ENCODE measurements around the gene ANKRD50.

ANKRD50 gene, protein sequence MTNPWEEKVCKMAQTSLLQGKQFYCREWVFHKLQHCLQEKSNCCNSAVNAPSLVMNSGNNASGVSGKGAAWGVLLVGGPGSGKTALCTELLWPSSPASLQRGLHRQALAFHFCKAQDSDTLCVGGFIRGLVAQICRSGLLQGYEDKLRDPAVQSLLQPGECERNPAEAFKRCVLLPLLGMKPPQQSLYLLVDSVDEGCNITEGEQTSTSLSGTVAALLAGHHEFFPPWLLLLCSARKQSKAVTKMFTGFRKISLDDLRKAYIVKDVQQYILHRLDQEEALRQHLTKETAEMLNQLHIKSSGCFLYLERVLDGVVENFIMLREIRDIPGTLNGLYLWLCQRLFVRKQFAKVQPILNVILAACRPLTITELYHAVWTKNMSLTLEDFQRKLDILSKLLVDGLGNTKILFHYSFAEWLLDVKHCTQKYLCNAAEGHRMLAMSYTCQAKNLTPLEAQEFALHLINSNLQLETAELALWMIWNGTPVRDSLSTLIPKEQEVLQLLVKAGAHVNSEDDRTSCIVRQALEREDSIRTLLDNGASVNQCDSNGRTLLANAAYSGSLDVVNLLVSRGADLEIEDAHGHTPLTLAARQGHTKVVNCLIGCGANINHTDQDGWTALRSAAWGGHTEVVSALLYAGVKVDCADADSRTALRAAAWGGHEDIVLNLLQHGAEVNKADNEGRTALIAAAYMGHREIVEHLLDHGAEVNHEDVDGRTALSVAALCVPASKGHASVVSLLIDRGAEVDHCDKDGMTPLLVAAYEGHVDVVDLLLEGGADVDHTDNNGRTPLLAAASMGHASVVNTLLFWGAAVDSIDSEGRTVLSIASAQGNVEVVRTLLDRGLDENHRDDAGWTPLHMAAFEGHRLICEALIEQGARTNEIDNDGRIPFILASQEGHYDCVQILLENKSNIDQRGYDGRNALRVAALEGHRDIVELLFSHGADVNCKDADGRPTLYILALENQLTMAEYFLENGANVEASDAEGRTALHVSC (N-terminal part only)

DNA sequence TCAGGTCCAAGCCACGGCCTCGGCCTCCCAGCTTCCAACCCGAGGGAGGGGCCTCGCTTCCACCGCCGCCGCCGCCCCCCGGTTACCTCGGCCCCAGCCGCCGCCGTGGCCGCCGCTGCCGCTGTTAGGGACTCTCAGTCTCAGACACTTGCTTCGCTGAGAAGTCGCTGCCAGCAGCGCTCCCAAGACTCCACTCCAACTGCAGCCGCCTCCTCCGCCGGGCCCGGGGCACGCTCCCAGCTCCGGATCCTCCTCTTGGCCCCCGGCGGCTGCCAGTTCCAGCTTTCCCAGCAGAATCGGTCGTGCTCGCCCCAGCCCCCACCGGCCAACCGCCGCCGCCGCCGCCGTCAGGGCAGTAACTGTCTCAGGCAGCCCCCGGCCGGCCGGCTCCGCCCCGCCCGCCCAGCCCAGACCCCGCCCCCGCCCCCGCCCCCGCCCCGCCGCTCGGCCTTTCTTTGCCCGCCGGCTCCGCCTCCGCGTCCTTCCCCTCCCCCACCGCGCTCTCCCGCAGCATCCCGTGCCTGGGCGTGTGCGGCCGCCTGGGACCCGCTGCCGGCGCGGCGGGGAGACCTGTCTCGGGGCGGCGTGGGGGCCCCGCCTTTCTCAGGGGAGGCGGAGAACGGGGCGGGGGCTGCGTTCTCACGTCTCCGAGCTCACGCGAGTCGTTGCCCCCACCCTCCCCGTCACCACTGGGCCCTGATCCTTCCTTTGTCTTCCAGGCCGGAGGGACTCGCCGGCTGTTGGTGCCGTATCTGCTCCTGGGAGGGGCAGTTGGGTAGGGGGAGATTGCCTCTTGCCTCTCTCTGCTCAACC is at the start of gene ANKRD50:
Gene ANKRD50 (minus strand): TSS at position 361 of the 813 bp plus-strand sequence. CDS start 2,221 bp downstream, outside the sequence.
- peak; percentile 63 to 67 for ATAC-seq

DNA sequence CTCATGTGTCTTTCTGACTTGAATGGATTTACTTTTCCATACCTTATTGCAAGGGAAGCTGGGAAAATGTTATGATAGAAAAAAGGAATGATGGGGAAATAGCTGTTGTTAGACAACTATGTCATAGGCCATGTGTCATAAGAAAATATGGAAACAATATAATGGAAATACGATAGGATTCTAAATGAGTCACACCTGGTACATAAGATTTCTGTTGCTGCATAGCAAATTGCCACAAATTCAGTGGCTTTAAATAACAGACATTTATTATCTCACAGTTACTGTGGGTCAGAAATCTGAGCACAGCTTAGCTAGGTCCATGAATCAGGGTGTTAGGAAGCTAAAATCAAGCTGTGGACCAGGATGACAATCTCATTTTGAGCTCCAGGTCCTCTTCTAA is 44.6 kb upstream of the ANKRD50 start:
- no peak for ATAC-seq

GRCh38 chr4:124754681-124755080 is 42.1 kb upstream of the ANKRD50 start:
- no peak for ATAC-seq

DNA sequence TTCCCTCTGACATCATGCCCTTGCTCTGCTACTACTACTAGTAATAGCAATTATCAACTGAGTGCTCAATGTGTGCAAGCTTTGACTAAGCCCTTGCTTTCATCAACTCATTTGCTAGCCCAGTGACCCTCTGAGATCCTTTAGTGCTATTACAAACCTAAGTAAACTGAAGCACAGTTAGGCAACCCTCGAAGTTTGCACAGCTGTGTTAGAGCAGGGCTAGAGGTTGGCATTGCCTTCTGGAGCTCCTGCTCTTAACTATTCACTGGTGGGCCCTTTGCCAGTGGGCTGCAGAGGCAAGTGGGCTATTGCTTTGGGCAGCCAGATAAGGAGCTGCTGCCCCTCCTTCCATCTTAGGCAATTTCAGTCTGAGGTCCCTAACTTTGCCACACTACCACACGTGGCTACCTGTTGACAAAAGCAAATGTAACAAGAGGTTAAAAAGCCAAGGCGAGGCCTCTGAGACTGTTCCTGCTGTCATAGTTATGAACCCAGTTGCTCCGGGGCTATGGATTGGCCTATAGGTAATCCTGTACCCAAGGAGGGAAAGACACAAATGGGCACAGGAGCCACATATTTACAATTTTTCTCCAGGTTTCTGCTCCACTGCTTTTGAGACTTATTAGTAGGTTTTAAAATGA is 41.5 kb upstream of the ANKRD50 start:
- ATAC-seq = no peak

DNA sequence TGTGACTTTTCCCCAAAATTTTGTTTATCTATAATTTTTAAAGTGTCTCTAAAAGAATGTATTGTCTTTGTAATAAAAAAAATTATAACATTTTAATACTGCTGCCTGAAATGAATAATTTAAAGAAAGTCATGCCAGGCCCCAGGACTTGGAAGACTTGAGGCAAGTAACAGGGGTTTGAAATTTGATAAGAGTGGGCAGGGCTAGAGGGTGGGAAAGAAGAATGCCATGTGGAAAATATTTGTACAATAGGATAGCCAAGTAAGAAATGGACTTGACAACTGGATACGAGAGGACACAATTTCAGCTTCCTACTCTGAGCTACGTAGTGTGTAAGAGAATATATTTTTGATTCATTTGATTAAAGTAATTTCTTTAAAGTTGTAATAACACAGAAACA is 36.9 kb upstream of the ANKRD50 start:
- no peak for ATAC-seq

DNA sequence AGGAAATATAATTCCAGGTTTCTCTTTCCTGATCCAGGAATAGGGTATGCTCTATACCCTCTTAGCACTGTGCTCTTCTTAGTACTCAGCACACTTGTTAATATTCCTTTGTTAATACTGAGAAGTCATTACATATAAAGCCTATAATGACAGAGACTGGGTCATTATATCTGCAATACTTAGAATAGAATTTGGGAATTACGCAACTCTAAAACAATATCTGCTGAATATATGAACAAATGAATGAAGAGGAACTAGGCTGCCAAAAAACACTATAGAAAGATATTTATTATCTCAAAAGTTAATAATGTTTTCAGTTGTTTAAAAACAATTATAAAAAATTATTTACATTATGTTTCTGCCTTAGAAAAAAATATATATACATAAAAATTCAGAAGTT is 36.4 kb upstream of the ANKRD50 start:
- ATAC-seq = no peak

DNA sequence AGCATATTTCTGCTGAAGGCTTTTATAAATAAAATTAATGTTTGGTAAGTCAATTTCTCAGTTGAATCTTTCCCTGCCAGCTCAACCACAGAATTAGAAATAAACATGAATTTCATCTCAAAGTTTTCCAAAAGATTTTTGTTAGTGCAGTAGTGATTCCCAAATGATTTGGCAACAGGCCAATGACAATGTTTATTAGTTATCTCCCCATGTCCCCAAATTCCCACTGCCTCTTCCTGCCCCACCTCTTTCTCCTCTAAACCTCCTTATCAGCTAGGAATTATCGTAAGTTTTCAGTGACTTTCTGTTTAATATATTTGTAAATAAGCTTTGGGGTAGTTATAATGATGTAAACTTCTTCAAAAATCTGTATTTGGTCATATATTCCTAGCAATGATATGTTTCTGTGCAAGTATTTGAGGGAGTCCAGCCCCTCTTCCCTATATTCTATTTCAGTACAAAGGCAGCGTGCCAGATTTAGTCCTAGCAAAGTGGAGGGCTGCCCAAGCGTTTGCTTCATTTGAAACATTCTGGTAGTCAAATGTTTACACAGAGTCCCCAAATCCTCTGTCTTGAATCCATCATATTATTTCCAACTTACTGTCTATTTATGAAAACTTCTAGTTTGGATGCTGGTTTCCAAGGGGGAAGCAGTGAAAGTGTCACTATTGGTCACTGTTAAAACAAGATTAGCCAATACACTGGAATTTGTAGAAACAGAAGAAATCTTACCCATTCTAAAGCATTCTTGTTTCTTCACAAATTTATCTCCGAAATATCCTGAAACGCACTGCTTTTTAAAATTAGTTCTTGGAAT is 33.7 kb upstream of the ANKRD50 start:
- ATAC-seq = no peak

- ATAC-seq = no peak
These were observed 31.2 kb upstream of the ANKRD50 start for GRCh38 chr4:124743711-124744110.

DNA sequence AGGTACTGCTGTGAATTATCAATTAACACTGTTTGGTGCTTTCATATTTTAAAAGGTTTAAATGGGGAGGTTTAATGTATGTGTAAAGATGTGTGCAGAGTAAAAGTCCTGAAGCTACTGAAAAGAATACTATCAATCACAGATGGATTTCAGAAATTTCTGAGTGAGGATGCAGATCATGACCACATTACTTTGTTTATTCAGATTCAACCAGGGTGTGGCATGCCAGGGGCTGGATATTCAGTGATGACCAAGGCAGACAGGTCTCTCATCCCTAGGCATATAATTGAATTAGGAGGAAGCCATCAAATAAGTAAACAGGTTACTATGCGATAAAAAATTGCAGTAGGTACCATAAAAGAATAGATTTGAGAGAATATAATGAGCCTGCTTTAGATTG is 28.0 kb upstream of the ANKRD50 start:
- no peak for ATAC-seq

DNA sequence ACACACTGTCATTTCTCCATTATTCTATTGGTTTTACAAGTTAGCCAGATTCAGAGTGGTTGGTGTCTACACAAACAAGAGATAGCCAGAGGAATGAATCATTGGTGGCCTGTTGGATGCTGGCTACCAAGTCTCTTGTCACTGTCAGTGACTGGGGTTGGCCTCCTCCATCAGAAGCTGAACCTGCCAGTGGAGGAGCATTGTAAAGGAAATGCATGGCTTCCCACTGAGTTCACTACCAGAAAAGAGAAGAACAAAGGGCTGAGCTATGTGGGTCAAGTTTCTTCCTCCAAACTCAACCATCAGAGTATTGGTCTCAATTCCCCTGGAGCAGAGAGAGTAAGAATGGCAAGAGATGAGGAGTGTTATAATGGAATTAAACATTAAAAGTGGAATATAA is 26.5 kb upstream of the ANKRD50 start:
- no peak for ATAC-seq

- ATAC-seq = no peak
These were observed 25.1 kb upstream of the ANKRD50 start for GRCh38 chr4:124737619-124738018.

GRCh38 chr4:124736526-124736925 is 24.0 kb upstream of the ANKRD50 start:
- no peak for ATAC-seq

- ATAC-seq = no peak
These were observed 14.9 kb upstream of the ANKRD50 start for GRCh38 chr4:124727331-124727890.

- no peak for ATAC-seq
These were observed 13.7 kb upstream of the ANKRD50 start for GRCh38 chr4:124726269-124726668.

- ATAC-seq = no peak
These were observed 9.5 kb upstream of the ANKRD50 start for GRCh38 chr4:124722071-124722470.

- ATAC-seq = no peak
These were observed 4.6 kb upstream of the ANKRD50 start for GRCh38 chr4:124717101-124717500.

DNA sequence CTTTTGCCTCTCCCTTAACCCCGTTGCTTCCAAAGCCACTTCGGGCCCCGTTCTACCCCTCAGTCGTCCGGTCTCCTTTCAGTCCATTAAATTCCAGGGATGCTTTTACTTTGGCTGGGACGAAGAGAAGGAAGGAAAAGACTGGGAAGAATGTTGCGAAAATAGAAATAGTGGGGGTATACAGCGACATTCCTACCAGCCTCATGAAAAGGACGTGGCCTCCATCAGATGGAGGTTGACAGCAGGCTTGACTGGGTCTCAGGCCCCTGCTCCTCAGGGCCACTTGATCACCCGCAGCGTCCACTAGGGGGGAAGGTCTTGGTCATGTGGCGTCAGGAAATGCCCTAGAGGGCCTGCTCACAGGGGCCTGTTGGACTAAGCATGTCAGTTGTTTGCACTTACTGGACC is 657 bp upstream of the ANKRD50 start:
- ATAC-seq = peak in 1 of 2 donors; percentile 11

DNA sequence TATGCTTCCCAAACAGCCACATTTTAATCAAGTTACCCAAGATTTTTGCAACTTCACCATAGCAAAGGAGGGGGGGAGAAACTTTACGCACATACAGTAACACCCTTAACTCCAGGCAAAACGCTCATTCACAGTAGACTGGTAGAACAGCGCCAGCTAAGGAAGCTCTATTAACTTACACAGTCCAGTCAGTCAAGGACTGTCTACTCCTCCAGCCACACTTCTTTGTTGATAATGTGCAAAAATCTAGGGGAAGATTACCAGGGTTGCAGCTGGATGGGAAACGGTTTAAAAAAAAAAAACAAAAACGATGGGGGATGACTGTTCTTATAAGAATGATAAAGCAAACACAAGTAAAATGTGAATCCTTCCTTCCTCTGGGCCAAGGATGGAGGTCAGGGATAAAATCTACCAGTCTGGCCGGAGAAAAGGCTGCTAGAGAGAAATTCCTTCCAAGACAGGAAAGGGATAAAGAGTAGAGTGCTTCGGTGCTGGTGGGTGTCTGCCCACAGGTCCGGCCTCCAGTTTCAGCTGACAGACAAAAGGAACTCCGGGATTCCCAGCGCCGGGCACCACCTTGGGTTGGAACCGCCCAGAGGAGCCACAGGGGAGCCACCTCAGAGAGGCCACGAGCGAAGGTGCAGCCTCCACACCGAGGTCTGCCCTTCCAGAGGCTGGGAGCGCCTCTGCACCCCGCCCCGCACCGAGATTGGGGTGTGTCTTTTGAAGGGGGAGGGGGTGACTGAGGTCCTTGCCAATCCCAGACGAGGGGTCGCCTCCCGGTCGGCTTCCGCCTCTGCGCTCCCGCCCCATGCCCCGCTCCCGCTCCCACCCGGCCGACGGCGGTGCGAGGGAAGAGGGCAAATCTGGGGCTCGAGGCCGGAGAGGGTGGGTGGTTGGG is 811 bp downstream of the ANKRD50 start:
- peak; percentile 6 to 9 for ATAC-seq

DNA sequence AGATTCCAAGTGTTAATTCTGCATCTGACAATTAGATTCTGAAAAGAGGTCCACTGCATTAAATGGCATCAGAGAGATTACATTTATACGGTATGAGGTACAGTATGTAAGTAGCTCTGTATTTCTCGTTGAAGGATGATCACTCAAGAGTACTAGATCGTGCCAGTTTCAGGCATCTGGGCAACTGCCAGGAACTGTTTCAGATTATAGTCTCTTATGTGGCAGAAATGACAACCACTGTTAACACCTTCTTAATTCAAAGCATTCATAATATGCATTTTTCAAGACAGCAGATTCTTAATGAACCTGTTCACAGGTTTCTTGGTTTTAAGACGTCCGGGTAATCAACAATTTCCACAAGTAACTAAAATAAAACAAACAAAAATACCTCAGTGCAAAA is 1.6 kb downstream of the ANKRD50 start:
- ATAC-seq = no peak

Measured in activated CD4-positive, CD25-positive, alpha-beta regulatory T cell treated with anti-CD3 and anti-CD28 coated beads, Interleukin-2, amount 50 U/mL, for 24 hours (primary cell).